DMS79 treated with DMSO at 0.1 percent for 48 hours (cell line): Measurements from ENCODE around the gene GMDS.

ENCODE experiments used
- DNase-seq: peaks from one replicate; lab custom pipeline; 2025; lab: John Stamatoyannopoulos, UW

Gene GMDS

DNA sequence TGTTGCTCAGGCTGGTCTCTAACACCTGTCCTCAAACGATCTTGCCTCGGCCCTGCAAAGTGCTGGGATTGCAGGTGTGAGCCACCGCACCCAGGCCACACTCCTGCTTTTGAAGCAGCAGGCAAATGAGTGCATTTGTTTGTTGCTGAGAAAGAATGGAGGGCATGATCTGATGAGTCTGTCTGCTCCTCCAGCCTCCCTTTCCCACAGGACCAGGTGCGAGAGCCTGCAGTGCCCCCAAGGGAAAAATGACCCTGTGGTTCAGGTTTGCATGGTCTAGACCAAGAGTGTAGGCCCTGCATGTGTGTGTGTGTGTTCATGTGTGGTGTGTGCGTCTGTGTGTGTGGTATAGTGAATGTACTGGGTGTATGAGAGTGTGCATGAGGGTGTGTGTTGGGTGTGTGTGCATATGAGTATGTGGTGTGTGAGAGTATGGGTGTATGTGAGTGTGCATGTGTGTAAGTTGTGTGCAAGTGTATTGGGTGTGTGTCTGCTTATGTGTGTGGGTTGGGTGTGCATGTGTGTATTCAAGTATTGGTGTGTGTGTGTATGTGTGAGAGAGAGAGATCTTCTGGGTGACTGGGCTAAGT lies 658.4 kb downstream of the GMDS start:
- DNase-seq = no peak

DNA sequence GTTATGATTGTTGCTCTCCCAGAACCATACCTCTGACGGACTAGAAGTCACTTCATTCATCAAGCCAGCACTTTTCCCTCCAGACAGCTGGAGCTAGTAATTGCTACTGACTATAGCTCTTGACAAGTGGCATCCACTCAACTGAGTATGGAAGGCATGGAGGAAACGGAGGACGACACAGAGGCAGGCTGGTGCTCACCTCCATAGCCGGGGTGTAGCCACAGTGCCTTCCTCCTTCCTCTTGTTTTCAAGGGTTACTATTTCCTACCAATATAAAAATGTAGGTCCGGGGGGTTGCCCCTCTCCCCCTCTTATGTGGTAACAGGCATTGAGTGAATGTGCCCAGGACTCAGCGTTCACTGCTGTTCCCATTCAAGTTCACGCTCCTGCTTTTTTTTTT lies 659.1 kb downstream of the GMDS start:
- no peak for DNase-seq

DNA sequence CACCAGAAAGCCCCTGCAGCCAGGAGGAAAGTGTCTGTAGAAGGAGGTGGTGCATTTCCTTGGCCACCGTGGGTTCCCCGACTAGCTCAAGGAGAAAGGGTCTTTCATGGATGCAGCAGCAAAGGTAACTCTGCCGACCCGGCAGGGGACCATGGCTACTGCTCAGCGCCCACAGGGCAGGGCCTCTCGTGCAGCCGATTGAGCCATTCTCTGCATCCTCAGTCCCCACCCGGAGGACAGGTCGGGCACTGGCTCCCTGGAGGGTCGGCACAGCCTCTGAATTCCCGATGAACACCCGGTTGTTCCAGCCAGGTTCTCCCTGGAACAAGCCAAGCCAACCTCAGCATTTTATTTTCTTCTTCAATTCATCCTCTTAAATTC lies 659.7 kb downstream of the GMDS start:
- no peak for DNase-seq

DNA sequence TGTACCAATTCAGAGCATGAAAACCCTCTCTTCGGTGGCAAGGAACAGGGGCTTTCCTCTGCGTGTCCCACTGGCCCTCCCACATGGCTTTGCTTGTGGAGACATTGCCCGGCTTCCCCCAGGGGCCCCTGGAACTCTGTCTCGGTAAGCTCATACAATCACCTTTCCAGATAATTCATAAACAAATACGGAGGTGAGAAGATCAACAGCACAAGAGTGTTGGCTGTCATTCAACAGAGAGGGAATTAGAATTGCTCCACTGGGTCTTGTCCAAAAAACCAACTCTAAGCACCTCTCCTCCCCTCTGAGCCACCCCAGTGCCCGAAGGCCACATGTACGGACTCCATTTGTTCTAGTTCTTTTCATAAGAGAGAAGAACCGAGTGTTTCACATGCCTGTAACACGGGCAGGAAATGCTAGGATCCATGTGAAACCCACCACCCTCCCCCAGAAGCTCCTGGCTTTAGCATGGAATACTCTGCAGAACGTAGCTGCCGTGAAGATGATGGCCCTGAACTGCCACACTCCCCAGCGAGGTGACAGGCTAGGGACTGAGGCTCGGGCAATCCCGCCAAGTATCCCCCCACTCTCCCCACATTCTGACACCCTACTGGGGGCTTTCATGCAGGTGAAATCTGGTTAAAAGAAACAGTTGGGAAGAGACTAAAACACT lies 660.3 kb downstream of the GMDS start:
- no peak for DNase-seq

DNA sequence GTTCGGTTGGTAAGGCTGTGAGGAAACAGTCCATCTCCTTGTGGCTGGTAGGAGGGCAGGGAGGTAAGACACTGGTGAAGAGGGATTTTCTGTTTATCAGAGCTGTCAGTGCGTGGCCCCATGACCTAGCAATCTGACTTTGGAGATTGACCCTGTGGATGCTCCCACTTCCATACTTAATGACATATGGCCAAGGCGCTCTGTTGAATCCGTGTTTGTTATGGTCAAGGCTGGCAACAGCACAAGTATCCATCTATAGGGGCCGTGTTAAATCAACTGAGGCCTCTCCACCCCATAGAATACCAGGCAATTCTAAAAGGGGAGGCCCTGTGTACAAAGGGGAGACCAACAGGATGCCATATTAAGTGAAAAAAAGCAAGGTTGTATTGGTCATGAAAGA lies 661.3 kb downstream of the GMDS start:
- DNase-seq = no peak

DNA sequence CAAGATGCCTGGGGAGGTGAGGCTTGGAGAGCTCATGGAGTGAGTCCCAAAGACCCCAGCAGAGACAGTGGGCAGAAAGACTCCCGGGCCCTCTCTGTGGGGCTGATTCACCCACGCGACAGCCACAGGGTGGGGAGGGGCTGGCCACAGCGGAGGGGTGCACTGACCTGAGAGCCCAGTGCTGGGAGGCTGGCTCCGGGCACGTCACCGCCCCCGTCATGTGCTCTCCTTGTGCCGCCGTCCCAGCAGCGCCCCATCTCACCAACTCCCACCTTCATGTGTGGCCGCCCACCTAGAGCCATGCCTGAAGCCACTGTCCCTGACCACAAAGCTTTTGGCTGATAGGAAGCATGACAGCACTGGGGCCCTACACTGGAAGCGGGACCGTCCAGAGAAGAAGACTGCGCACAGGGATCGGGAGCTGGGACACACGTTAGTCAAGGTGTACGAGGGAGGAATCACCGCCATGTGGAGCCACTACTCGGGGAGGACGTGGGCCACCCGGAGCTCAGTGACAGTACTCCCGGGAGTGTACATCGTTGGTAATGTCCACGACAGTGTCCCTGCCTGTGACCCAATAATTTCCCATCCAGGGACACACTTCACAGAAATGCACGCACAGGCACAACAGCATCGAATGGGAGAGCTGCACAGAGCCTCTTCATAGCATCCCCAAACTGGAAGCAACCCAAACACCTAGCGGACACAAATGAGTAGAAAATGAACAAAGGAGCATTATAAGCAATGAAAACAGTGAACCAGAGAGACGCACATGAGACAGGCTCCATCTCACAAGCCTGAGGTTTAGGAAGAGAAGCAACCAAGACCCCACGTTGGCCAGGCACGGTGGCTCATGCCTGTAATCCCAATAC lies 664.0 kb downstream of the GMDS start:
- no peak for DNase-seq

DNA sequence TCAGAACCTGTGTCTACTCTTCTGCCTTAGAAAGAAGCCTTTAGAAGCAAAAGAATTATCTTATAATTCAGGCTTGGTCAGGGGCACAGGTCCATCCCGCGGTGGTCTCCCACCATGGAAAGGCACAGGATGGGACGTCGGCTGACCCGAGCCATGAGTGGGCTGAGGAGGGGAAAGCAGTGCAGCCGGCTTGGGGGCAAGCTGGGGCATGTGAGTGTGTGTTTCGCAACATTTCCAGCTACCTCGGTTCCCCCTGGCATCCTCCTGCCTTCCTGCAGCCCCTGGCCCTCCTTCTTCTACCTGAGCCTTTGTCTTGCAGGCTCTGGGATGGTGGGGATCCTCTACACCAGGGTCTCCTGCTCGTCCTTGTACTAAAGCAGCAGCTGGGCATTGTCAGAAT lies 664.8 kb downstream of the GMDS start:
- no peak for DNase-seq

DNA sequence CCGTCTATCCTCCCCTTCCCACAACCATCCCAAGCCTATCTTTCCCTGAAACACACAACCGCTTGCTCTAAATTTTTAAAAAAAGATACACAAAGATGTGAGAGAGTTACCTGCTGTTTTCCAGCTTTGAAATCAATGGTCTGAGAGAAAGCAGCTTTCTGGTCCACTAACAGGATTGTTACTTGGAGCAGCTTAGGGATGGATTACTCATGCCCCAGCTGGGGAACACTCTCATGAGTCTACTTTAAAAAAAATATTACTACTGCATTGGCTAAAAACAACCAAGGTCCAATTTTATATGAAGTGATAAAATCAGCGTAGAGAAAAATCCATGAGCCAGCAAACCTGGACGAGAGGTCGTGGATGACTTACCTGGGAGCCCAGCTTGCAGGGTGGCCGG lies 665.3 kb downstream of the GMDS start:
- DNase-seq = no peak

DNA sequence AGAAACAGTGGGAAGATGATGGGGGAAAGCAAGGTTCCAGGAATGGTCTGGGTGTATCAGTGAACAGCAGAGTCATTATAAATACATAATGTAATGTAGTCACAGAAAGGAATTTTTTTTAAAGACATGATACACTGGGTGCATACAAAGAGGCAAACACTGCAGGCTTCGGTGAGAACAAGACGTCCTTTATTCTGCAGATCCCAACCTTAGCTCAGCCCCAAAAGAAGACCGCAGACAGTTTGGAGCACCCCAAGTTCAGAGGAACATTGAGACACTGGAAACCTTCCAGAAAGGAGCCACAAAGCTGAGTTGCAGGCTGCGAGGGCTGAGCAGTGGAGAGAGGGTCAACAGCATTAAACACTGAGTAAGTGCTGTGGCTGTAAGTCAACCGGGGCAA lies 666.3 kb downstream of the GMDS start:
- no peak for DNase-seq

DNA sequence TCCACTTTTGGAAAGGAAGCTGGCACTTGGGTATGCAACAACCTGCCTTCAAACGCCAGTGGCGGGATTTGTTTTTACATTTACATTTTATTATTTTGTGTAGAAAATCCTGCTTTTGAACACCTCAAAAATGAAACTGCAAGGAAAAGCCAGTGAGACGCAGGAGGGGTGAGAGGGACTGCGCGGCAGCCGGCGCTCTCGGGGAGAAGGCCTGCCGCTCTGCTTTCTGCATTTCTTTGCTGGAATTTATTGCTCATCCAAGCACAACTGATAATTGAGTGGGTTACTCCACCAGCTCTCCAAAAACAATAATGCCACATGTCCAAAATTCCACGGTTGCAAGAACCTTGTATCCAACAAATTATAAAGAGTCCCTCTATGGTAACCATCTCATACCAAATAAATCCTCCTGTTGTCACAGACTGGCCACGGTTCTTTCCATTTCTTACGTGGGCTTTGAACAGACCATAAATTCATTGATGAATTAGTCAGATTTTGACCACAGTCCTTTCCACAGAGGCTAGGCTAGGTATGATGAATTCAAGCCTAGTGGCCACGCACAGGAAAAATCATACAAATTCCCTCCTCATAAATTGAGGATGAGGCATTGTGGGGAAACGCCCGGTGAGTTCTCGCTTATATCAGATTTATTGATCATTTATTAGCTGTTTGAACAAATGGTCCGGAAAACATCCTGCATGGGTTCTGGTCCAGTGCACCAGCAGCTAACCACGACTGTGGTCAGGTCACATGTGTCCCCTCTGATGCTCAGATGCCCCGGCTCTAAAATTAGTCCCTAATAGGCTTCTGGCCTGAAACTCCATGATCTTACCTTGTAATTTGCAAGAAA lies 667.3 kb downstream of the GMDS start:
- DNase-seq = no peak

DNA sequence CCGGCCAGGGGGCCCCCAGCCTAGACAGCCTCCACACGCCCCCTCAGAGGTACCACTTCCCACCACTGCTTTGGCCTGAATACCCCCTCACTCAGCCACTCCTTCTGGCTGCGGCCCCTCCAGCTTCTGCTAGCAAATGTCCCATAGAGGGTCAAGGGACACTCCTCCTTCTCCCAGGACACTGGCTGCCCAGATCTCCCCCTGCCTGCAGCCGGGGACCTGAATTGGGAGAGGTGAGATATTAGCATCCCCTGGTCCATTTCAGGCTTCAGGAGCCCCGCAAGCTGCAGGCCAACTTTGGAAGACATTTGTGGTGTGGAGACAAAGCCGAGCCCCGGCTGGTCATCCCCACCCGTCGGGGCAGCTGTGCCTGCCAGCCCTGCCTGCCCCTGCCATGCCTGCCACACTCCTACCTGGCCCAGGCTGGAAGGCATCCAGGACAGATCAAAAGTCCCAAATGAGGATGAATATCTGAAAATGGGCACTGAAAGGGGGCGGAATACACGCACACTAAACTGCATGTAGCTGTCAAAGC lies 668.2 kb downstream of the GMDS start:
- DNase-seq = no peak

DNA sequence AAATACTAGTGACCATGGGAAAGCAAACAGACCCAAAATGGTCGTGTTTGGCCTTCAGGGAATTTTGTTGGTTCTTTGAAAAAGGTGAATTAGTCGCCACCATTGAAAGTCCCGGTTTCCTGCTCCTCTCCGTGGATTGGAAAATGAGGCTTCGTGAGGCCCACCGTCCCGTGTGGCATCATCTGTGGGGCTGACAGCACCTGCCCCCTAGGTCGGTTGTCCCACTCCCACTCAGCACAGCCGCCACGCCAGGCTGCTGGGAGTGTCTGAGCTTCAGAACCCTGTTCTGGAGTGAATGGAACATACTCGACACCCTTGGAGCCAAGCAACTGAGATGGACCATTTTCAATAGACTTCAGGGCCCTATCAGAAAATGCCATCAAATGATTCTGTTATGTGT lies 668.7 kb downstream of the GMDS start:
- DNase-seq = no peak

DNA sequence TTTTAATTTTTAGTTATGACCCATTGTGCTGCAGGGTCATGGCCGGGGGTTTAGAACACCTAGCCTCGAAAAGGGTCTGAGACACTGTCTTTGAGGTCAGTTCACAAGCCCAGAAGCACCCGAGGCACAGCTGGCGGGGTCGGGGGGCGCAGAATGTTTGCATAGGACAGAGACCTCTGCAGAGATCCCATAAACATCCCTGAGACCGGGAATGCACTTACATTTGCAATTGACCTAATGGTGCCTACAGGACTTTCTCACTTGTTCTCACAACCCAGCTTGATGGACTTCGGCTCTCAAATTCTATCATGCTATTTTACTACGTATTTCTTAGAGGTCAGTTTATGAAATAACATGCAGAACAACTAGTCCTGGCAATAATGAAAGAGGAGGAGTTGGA lies 669.2 kb downstream of the GMDS start:
- DNase-seq = no peak

DNA sequence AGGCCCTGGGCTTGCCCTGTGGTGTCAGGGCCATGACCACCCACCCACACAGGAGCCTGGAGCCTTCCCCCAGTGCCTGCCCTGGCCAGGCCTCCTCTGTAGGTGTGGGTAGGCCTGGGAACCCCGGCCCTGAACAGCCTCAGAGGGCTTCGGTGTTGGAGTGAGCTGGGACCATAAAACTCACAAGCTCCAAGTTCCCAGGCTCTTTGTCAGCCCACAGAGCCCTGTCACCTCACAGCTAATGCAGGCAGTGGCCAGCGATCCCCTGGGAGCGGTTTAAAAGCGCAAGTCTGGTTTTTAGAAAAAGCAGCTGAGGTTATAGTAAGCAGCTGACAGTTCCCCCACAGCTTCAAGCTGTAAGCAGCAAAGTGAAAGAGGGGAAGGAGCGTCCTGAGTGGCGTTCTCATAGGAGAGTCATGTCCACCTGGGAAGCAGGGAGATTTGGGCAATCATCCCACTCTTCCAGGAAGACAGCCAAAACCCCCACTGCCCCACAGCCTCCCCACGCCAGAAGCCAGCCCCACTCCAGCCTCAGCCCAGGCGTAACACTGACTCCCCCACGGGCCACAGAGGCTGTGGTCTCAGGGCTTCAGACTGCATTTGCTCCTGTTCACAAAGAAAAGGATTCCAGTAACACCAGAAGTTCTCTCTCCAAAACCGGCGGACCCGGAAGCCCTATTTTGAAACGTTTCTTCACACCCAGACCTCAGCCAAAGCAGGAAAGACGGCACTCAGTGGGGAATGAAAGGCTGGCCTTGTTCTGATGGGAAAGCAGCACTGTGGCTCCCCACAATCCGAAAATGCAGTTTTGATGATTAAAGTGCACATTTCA lies 670.0 kb downstream of the GMDS start:
- no peak for DNase-seq

DNA sequence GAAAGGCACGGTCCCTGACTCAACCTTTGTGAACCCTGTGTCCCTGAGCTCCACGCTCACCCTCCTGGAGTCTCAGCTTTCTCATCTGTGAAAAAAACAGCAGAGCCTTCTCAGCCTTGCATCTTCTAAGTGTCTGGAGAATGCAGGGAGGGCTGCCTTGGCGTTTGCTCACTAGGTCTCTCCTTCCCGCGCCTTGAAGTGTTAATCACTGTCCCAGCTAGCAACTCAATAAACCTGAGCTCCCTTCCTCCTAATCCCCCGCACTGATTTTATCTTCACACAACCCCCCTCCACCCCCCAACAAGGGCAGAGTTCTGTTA lies 670.6 kb downstream of the GMDS start:
- no peak for DNase-seq

DNA sequence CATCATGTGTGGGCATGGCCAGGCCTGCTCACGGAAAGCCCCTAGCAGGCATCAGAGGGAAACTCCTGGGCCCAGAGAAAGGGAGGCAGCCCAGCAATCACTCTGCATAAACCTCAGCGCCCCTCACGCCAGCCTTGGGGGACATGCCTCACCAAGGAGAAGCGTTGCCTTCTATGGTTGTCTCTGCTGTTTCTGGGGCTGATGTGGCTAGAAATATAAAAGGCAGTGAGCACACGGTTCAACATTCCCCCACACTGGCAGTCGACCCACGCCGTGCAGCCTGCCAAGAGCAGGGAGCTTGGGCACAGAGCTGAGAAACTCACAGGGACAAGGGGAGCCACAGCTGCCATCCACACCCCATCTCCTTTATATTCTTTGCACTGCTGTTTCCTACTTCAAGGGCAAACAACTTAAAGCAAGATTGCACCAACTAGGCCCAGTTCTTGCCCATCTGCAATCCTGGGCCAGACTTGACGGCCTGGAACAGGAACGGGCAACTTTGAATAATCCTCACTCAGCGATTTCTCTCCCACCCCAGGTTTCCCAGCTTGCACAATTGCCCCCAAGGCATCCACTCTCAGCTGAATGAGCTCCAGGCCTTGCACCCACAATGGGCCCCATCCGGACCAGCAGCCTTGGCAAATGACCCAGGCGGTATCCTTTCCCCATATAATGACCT lies 671.2 kb downstream of the GMDS start:
- DNase-seq = no peak
